ENCODE measurements around the gene CD63.
"Not testable (repeated sequence)": the region's sequence is repeated elsewhere in the genome, so short reads cannot be mapped to it uniquely, and the experiment has no call there.

CD63 gene

DNA sequence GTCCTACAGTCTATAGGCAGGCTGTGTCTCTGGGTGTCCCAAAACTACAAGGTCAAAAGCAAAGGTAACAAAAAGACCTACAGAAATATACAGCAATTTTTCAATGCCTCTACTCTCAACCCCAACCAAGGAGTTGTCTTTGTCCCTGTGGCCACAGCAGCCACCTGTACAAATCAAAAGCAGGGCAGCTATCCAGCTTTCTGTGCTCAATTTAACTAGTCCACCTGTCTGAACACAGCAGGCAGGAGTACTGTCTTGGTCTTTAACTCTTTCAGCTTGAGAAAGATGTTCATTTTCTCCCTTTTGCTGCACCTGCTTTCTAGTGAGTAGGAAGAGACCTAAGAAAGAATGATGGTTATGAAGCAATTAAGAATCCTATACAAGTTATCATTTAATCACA lies 33.8 kb upstream of the CD63 start:
- H3K27me3 ChIP-seq (replicated peaks): no peaks in the 10 kb centered on the region
- H3K4me3 ChIP-seq (ENCODE audit: low read depth, low read length): no peak overlapping the region
- H3K36me3 ChIP-seq (replicated peaks): peaks cover 52% of the 10 kb centered on the region
- H3K27ac ChIP-seq: no peak overlapping the region
- TF ChIP-seq, protein P1, sequence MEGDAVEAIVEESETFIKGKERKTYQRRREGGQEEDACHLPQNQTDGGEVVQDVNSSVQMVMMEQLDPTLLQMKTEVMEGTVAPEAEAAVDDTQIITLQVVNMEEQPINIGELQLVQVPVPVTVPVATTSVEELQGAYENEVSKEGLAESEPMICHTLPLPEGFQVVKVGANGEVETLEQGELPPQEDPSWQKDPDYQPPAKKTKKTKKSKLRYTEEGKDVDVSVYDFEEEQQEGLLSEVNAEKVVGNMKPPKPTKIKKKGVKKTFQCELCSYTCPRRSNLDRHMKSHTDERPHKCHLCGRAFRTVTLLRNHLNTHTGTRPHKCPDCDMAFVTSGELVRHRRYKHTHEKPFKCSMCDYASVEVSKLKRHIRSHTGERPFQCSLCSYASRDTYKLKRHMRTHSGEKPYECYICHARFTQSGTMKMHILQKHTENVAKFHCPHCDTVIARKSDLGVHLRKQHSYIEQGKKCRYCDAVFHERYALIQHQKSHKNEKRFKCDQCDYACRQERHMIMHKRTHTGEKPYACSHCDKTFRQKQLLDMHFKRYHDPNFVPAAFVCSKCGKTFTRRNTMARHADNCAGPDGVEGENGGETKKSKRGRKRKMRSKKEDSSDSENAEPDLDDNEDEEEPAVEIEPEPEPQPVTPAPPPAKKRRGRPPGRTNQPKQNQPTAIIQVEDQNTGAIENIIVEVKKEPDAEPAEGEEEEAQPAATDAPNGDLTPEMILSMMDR (IDR thresholded peaks at IDR 0.05; ENCODE audit: low read depth, low read length, missing control alignments): no peak
- in situ Hi-C loops (cut with HindIII; ENCODE audit: low pct_ligation_motif_present, low sequenced_read_pairs): no loop called here
- DNase-seq: no peak

DNA sequence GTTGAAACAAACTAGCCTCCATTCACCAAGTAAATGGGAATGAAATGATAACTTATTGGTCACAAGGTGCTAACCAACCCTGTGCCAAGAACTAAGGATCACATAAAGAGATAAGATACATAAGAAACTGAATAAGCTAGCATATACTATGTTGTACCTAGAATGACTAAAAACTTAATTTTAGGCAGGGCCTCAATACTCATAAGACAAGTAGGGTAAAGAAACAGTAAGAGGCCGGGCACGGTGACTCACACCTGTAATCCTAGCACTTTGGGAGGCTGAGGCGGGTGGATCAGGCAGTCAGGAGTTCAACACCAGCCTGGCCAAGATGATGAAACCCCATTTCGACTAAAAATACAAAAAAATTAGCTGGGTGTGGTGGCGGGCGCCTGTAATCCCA lies 31.9 kb upstream of the CD63 start:
- no peak for DNase-seq
- TF ChIP-seq, protein P1 (IDR thresholded peaks at IDR 0.05; ENCODE audit: low read depth, low read length, missing control alignments): no peak
- in situ Hi-C loops (cut with HindIII; ENCODE audit: low pct_ligation_motif_present, low sequenced_read_pairs): no loop called here
- no peak overlapping the region for H3K4me3 ChIP-seq (ENCODE audit: low read depth, low read length)
- H3K27me3 ChIP-seq (replicated peaks): no peaks in the 10 kb centered on the region
- no peak overlapping the region for H3K27ac ChIP-seq
- H3K36me3 ChIP-seq (replicated peaks): peaks cover 61% of the 10 kb centered on the region

DNA sequence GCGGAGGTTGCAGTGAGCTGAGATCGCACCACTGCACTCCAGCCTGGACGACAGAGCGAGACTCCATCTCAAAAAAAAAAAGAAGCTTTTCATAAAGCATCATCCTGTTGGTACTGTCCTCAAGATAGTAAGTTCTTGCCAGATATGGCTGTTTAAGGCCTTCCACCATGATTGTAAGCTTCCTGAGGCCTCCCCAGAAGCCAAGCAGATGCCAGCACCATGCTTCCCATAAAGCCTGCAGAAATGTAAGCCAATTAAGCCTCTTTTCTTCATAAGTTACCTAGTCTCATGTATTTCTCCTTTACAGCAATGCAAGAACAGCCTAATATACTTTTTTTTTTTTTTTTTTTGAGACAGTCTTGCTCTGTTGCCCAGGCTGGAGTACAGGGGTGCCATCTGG lies 29.8 kb upstream of the CD63 start:
- DNase-seq; H3K27ac ChIP-seq; H3K27me3 ChIP-seq (replicated peaks); H3K4me3 ChIP-seq (ENCODE audit: low read depth, low read length): not testable (repeated sequence)
- peaks cover 67% of the 10 kb centered on the region for H3K36me3 ChIP-seq (replicated peaks)
- in situ Hi-C loops (cut with HindIII; ENCODE audit: low pct_ligation_motif_present, low sequenced_read_pairs): loop anchor here (10.0 kb wide), 1 partner anchor 196 kb away; no protein-coding TSS in a partner anchor

GRCh38 chr12:55757701-55758100 lies 28.9 kb upstream of the CD63 start:
- TF ChIP-seq, protein P1 (IDR thresholded peaks at IDR 0.05; ENCODE audit: low read depth, low read length, missing control alignments): no peak
- in situ Hi-C loops (cut with HindIII; ENCODE audit: low pct_ligation_motif_present, low sequenced_read_pairs): loop anchor here (10.0 kb wide), 1 partner anchor 197 kb away; no protein-coding TSS in a partner anchor
- no peak for DNase-seq
- Histone ChIP-seq H3K27me3 (replicated peaks) (no peaks in the 10 kb centered on the region), H3K4me3 (ENCODE audit: low read depth, low read length) (no peak overlapping the region), H3K27ac (no peak overlapping the region), H3K36me3 (replicated peaks) (peaks cover 69% of the 10 kb centered on the region)

GRCh38 chr12:55755246-55755645 lies 26.4 kb upstream of the CD63 start:
- H3K27ac ChIP-seq: no peak overlapping the region
- in situ Hi-C loops (cut with HindIII; ENCODE audit: low pct_ligation_motif_present, low sequenced_read_pairs): loop anchor here (10.0 kb wide), 1 partner anchor 200 kb away; no protein-coding TSS in a partner anchor

GRCh38 chr12:55748230-55748993 lies 19.6 kb upstream of the CD63 start:
- Histone ChIP-seq H3K27ac (no peak overlapping the region), H3K4me3 (ENCODE audit: low read depth, low read length) (no peak overlapping the region), H3K36me3 (replicated peaks) (peaks cover 18% of the 10 kb centered on the region), H3K27me3 (replicated peaks) (no peaks in the 10 kb centered on the region)
- DNase-seq: no peak
- in situ Hi-C loops (cut with HindIII; ENCODE audit: low pct_ligation_motif_present, low sequenced_read_pairs): no loop called here
- TF ChIP-seq, protein P1 (IDR thresholded peaks at IDR 0.05; ENCODE audit: low read depth, low read length, missing control alignments): no peak

More at GRCh38 chr12:55755246-55755645, 26.4 kb upstream of the CD63 start:
- H3K27me3 ChIP-seq (replicated peaks): no peaks in the 10 kb centered on the region
- no peak overlapping the region for H3K4me3 ChIP-seq (ENCODE audit: low read depth, low read length)
- TF ChIP-seq, protein P1 (IDR thresholded peaks at IDR 0.05; ENCODE audit: low read depth, low read length, missing control alignments): no peak
- peaks cover 56% of the 10 kb centered on the region for H3K36me3 ChIP-seq (replicated peaks)
- no peak for DNase-seq
